Keratinocyte (primary cell): Measurements from ENCODE around the gene TECR.

ENCODE experiments used
- EZH2 ChIP-seq: IDR thresholded peaks from one replicate; pipeline ENCODE4 v1.6.1; 2012; ENCODE audit warnings: inconsistent platforms, mild to moderate bottlenecking, low read length, moderate library complexity
- TF ChIP-seq, protein P1 (sequence below), 3 experiments: IDR thresholded peaks in 1 of 3; conservative IDR thresholded peaks in 1 of 3; optimal IDR thresholded peaks in 1 of 3; 2 replicates in 2 of 3; 3 replicates in 1 of 3; pipeline versions ENCODE3 to v1.5.1; 2011; ENCODE audit warnings: low read length in 3 of 3, mild to moderate bottlenecking in 3 of 3, moderate library complexity in 2 of 3, control low read depth in 1 of 3, inconsistent platforms in 1 of 3; ENCODE audit not compliant: insufficient read depth in 2 of 3; ENCODE audit errors: extremely low read depth in 1 of 3

DNA sequence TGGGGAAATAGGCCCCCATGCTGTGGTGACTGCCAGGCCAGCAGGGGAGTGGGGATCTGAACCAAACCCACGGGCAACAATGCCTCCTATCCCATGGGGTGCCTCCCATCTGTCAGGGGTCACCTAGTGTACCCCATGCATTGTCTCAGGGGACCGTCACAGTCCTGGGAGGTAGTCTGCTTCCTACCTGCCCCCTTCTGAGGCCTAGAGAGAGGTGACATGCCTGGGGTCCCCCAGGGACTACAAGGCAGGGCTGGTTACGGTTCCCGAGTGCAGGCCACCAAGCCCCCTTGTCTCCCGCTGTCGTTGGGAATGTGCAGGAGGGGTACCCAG is 31.3 kb downstream of the TECR start:
- TF ChIP-seq, protein P1, sequence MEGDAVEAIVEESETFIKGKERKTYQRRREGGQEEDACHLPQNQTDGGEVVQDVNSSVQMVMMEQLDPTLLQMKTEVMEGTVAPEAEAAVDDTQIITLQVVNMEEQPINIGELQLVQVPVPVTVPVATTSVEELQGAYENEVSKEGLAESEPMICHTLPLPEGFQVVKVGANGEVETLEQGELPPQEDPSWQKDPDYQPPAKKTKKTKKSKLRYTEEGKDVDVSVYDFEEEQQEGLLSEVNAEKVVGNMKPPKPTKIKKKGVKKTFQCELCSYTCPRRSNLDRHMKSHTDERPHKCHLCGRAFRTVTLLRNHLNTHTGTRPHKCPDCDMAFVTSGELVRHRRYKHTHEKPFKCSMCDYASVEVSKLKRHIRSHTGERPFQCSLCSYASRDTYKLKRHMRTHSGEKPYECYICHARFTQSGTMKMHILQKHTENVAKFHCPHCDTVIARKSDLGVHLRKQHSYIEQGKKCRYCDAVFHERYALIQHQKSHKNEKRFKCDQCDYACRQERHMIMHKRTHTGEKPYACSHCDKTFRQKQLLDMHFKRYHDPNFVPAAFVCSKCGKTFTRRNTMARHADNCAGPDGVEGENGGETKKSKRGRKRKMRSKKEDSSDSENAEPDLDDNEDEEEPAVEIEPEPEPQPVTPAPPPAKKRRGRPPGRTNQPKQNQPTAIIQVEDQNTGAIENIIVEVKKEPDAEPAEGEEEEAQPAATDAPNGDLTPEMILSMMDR (optimal IDR thresholded peaks at IDR 0.05 in 1 of 3, IDR thresholded peaks at IDR 0.05 in 1 of 3, conservative IDR thresholded peaks at IDR 0.05 in 1 of 3; ENCODE audit: extremely low read depth in 1 of 3, insufficient read depth in 2 of 3, low read length in 3 of 3): no peak
- no peak for TF ChIP-seq EZH2
